Motor neuron (in vitro differentiated cells): ENCODE measurements around the gene KATNB1. TPM values are rescaled to one million over a fixed set of nuclear protein-coding genes. Genes with fewer than 3 reads are reported as not detected.

Experiments used
- ATAC-seq, 8 experiments: fragments of 200-7000 bp; cut with Tn5 transposase; replicated peaks in 6 of 8; 2 replicates each; pipeline ENCODE4 v1.8.0; 2021; ENCODE audit warnings: mild to moderate bottlenecking in 8 of 8, moderate library complexity in 8 of 8
- H3K27ac ChIP-seq, 2 donors: fragments of 250-450 bp; sonication (Bioruptor Pico); 2 replicates each; pipeline ENCODE4 v1.9.0; 2021; ENCODE audit warnings: antibody characterized with exemption in 2 of 2, mild to moderate bottlenecking in 2 of 2, moderate library complexity in 1 of 2
- H3K4me1 ChIP-seq, 2 donors: fragments of 250-450 bp; sonication (Bioruptor Pico); replicated peaks in 1 of 2; 2 replicates each; pipeline ENCODE4 v1.6.1; 2021; ENCODE audit warnings: antibody characterized with exemption in 2 of 2, mild to moderate bottlenecking in 2 of 2, moderate library complexity in 1 of 2
- H3K4me3 ChIP-seq, 5 donors: fragments of 250-450 bp; sonication (Bioruptor Pico); 2 replicates each; pipeline ENCODE4 v1.9.0; 2021; ENCODE audit warnings: antibody characterized with exemption in 5 of 5, mild to moderate bottlenecking in 5 of 5, moderate library complexity in 4 of 5
- WGBS, 10 experiments: fragments of 450-650 bp; shearing (Covaris generic); methylation state at CpG; one replicate each; pipeline ENCODE4 v1.0.0; 2022; 5-methylcytosine and 5-hydroxymethylcytosine counted together
- in situ Hi-C, 9 experiments: fragments of 400-800 bp; cut with MboI; loops; one replicate each; pipeline ENCODE4 v1.15.0; 2021; ENCODE audit warnings: low sequenced_read_pairs in 9 of 9, low pct_unique_long_range_greater_than_20kb in 2 of 9; ENCODE audit not compliant: unreplicated experiment in 9 of 9
- total RNA-seq, 8 experiments: library from RNA; unstranded; fragments of 300-600 nt; gene quantifications; 2 replicates each; pipeline versions ENCODE4 v1.2.3 to v1.2.4, GENCODE V29; 2022

Gene KATNB1
- total RNA-seq, 8 experiments from 2014 or later = 20.7 to 41.0 (median 33.0) TPM

- in situ Hi-C loops = loop anchor here in 2 of 9 experiments (10.0 to 25.0 kb wide), 3 partner anchors 107 to 254 kb away; partner anchors contain the start of genes USB1 (in 1 of the 2) and ZNF319 (in 1 of the 2)
- WGBS, 10 experiments = 90 to 100% (median 97%) methylated on average over 1 to 6 of the region's 7 CpGs; no CpG with 5 or more reads in 6 of the 10 experiments
These were observed 22.3 kb downstream of the KATNB1 start for GRCh38 chr16:57757883-57758282.

GRCh38 chr16:57758331-57759117, 23.0 kb downstream of the KATNB1 start:
- WGBS, 10 experiments = 0 to 100% (median 88%) methylated on average over 1 to 5 of the region's 33 CpGs; no CpG with 5 or more reads in 6 of the 10 experiments
- Histone ChIP-seq H3K4me1 (no peaks in the 10 kb centered on the region), H3K4me3 (no peak overlapping the region), H3K27ac (no peak overlapping the region)
- in situ Hi-C loops = loop anchor here in 2 of 9 experiments (10.0 to 25.0 kb wide), 3 partner anchors 106 to 254 kb away; partner anchors contain the start of genes USB1 (in 1 of the 2) and ZNF319 (in 1 of the 2)
- no peak for ATAC-seq

More at GRCh38 chr16:57757883-57758282, 22.3 kb downstream of the KATNB1 start:
- H3K27ac ChIP-seq = no peak overlapping the region
- no peaks in the 10 kb centered on the region for H3K4me1 ChIP-seq
- ATAC-seq = no peak
- no peak overlapping the region for H3K4me3 ChIP-seq

DNA sequence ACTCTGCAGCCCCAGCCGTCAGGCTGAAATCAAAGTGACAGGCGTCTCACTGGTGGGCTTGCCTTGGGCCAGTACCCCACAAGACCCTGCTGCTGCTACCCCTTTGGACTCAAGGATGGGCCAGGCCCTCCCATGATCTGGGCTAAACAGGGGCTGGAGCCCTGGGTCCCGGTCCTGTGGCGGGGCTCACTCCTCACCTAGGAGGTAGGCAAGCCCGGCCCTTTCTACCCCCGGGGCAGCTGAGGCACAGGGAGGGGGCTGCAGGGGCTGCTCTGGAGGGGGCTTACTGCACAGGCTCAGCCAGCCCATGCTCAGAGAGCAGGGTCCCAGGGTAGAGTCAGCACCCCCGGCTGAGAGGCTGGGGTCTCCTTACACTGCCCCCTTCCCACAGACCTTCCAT, 23.6 kb downstream of the KATNB1 start:
- H3K27ac ChIP-seq = no peak overlapping the region
- H3K4me3 ChIP-seq = no peak overlapping the region
- no peak for ATAC-seq
- peaks cover under 1 to 3% of the 10 kb centered on the region in 2 donors for H3K4me1 ChIP-seq
- in situ Hi-C loops = loop anchor here in 2 of 9 experiments (10.0 to 25.0 kb wide), 3 partner anchors 106 to 253 kb away; partner anchors contain the start of genes USB1 (in 1 of the 2) and ZNF319 (in 1 of the 2)
- no CpG with 5 or more reads among the region's 7 CpGs for WGBS, 10 experiments

DNA sequence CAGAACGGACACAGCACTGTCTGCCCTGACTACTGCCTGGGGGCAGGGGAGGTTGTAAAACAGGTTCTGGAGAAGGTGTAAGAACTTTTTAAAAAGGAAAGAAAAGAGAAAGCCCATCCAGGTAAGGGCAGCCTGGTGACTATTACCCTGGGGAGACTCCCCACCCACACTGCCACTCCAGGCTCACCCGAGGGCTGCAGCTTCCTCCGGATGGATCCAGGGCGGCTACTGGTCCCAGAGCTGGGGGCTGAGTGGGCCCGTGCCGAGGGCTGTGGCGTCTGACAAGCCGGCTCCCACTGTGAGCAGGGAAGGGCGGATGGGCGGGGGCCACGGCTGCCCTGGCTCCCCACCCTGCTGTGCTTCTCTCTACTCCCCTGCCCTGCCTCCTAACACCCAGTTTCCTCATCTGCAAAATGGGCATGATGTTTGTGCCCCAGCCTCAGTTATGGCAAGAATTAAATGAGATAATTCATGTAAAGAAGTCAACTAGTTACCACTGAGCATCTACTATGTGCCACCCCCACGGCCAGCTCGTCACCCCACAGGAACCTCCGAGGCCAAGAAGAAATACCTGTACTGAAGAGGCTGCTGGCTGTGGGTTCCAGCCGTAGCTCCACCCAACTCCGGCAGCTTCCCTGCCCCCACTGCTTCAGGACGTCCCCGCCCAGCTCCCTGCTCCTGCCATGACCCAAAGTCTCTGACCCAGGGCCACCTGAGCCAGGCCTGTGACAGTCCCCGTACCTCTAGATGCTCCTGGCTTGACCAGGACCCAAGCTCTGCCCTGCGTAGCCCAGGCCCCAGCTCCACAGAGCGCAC, 24.2 kb downstream of the KATNB1 start:
- Histone ChIP-seq H3K4me3 (no peak overlapping the region), H3K27ac (no peak overlapping the region), H3K4me1 (peaks cover 7 to 8% of the 10 kb centered on the region in 2 donors)
- in situ Hi-C loops = loop anchor here in 2 of 9 experiments (10.0 to 25.0 kb wide), 3 partner anchors 105 to 253 kb away; partner anchors contain the start of genes USB1 (in 1 of the 2) and ZNF319 (in 1 of the 2)
- no peak for ATAC-seq
- WGBS, 10 experiments = 40 to 93% (median 83%) methylated on average over 1 to 12 of the region's 21 CpGs; no CpG with 5 or more reads in 2 of the 10 experiments

- Histone ChIP-seq H3K4me3 (no peak overlapping the region), H3K4me1 (peaks cover 8 to 11% of the 10 kb centered on the region in 2 donors), H3K27ac (no peak overlapping the region)
- in situ Hi-C loops = loop anchor here in 2 of 9 experiments (25.0 kb wide), 2 partner anchors 227 to 252 kb away; partner anchors contain the start of genes USB1 (in 1 of the 2) and ZNF319 (in 1 of the 2)
- no peak for ATAC-seq
- WGBS, 10 experiments = 85 to 100% (median 90%) methylated on average over 1 to 13 of the region's 40 CpGs; no CpG with 5 or more reads in 4 of the 10 experiments
These were observed 25.0 kb downstream of the KATNB1 start for GRCh38 chr16:57760357-57761160.

DNA sequence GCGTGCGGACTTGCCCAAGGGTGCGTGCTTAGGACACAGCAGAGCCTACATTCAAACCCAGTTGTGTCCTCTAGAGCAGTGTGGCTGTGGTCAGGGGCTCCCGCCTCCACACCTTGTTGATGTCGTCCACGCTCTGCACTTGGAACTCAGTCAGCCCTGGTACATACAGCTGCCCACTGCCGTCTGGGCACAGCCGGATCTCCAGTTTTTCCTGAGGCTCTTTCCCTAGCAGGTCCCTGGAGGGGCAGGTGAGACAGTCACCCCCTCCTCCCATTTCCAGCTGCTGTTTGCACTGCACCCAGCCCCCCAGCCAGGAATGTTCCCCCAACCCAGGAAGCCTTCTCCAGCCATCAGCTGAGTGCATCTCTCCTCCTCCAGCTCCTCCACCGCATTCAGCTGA, 25.7 kb downstream of the KATNB1 start:
- H3K4me3 ChIP-seq = no peak overlapping the region
- peaks cover 8 to 11% of the 10 kb centered on the region in 2 donors for H3K4me1 ChIP-seq
- WGBS, 10 experiments = 17 to 100% (median 90%) methylated on average over 1 to 6 of the region's 9 CpGs; no CpG with 5 or more reads in 5 of the 10 experiments
- no peak for ATAC-seq
- in situ Hi-C loops = loop anchor here in 2 of 9 experiments (25.0 kb wide), 2 partner anchors 226 to 251 kb away; partner anchors contain the start of genes USB1 (in 1 of the 2) and ZNF319 (in 1 of the 2)
- H3K27ac ChIP-seq = no peak overlapping the region

DNA sequence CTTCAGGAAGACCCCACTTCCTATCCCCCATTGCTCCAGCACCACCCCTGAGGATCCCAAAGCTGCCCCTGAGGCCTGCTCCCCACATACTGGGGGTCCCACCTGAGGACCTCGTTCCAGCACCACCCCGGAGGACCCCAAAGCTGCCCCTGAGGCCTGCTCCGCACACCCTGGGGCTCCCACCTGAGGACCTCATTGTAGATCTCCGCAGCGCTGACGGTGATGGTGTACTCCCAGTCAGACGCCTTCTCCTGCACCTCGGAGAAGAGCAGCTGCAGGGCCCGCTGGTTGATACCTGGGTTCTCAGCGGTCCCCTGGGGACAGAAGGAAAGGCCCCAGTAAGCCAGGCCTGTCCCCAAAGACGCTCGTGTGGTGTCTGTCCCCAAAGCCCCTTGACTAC, 26.4 kb downstream of the KATNB1 start:
- in situ Hi-C loops = loop anchor here in 2 of 9 experiments (25.0 kb wide), 2 partner anchors 225 to 250 kb away; partner anchors contain the start of genes USB1 (in 1 of the 2) and ZNF319 (in 1 of the 2)
- no peak for ATAC-seq
- no peak overlapping the region for H3K27ac ChIP-seq
- WGBS, 10 experiments = 100% methylated on average over 1 to 2 of the region's 12 CpGs; no CpG with 5 or more reads in 6 of the 10 experiments
- peaks cover 8 to 11% of the 10 kb centered on the region in 2 donors for H3K4me1 ChIP-seq
- no peak overlapping the region for H3K4me3 ChIP-seq

DNA sequence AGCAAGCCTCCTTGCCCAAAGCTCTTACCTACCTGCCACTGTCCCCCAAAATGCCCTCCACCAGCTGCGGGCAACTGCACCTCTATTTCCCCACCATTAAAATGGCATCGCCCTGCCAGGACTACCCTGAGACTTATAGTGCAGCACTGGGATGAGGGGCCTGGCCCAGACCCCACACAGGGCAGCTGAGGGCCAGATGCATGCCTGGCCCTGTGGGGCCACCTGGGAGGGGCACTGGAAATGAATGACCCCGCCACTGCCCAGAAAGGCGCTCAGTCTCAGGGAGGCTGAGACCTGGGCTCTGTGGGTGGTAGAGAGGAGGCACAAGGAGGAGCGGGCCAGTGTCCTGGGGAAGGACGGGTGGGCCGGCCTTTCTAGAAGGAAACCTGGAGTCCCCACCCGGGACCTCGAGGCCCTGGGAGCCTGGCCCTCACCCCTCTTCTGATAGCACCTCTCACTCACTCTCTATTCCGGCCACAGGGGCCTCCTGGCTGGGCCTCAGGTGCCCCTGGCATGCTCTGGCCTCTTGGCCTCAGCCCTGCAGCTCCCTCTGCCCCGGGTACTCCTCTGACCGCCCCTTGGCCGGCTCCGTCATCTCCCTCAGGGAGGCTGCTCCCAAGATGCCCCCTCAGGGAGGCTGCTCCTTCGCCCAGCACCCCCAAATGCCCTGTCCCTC, 26.9 kb downstream of the KATNB1 start:
- ATAC-seq = no peak
- Histone ChIP-seq H3K27ac (no peak overlapping the region), H3K4me3 (no peak overlapping the region), H3K4me1 (peaks cover 8 to 11% of the 10 kb centered on the region in 2 donors)
- WGBS, 10 experiments = 50 to 100% (median 73%) methylated on average over 1 to 2 of the region's 15 CpGs; no CpG with 5 or more reads in 7 of the 10 experiments
- in situ Hi-C loops = loop anchor here in 2 of 9 experiments (25.0 kb wide), 2 partner anchors 225 to 250 kb away; partner anchors contain the start of genes USB1 (in 1 of the 2) and ZNF319 (in 1 of the 2)

- no peak for ATAC-seq
- Histone ChIP-seq H3K4me1 (peaks cover 8 to 11% of the 10 kb centered on the region in 2 donors), H3K27ac (peak overlapping the region in 1 of 2 donors; percentile 44), H3K4me3 (no peak overlapping the region)
- in situ Hi-C loops = loop anchor here in 2 of 9 experiments (25.0 kb wide), 2 partner anchors 224 to 249 kb away; partner anchors contain the start of genes USB1 (in 1 of the 2) and ZNF319 (in 1 of the 2)
- WGBS, 10 experiments = 80 to 100% (median 93%) methylated on average over 2 to 5 of the region's 14 CpGs; no CpG with 5 or more reads in 7 of the 10 experiments
These were observed 27.9 kb downstream of the KATNB1 start for GRCh38 chr16:57763285-57764005.

GRCh38 chr16:57764006-57764340, 28.4 kb downstream of the KATNB1 start:
- no peak overlapping the region for H3K4me3 ChIP-seq
- 67% methylated on average over 3 of the region's 9 CpGs; no CpG with 5 or more reads in 9 of the 10 experiments for WGBS, 10 experiments
- in situ Hi-C loops = loop anchor here in 2 of 9 experiments (25.0 kb wide), 2 partner anchors 223 to 248 kb away; partner anchors contain the start of genes USB1 (in 1 of the 2) and ZNF319 (in 1 of the 2)
- peak overlapping the region in 1 of 2 donors; percentile 44 for H3K27ac ChIP-seq
- ATAC-seq = no peak
- H3K4me1 ChIP-seq = peaks cover 8 to 11% of the 10 kb centered on the region in 2 donors
